ENCODE results near the gene UCP3.
"Not testable (repeated sequence)": the region's sequence is repeated elsewhere in the genome, so short reads cannot be mapped to it uniquely, and the experiment has no call there.

Gene UCP3

DNA sequence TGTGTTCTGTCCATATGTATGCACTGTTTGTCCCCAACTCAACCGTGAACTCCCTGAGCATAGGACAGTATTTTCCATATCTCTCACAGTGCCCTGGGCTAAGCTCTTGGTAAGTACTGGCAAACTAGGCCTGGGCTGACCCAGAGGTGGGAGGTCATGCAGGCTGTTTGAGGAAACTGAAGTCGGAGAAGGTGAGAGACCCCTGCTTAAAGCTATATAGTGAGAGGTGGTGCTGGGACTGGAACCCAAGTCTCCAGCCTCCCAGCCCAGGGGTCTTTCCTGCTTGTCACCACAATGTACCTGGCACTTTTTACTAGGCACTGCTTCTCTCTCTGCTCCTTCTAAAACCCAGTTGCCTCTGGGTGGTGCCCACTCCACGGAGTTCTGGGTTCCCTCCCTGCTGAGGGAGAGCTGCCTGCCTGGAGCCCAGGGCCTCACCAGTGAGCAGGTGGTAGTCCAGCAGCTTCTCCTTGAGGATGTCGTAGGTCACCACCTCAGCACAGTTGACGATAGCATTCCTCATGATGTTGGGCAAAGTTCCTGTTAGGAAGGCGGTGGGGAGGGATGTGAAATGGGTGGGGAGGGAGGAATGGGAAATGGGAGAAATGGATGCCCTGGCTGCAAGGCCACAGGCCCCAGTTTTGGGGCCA, 4.7 kb downstream of the UCP3 start:
- no peak overlapping the region for H3K4me3 ChIP-seq (ENCODE audit: low read depth, low read length)
- no peak for DNase-seq (ENCODE audit: low read depth)

- no peak for DNase-seq (ENCODE audit: low read depth)
- H3K4me3 ChIP-seq (ENCODE audit: low read depth, low read length) = no peak overlapping the region
These were observed 6.1 kb downstream of the UCP3 start for GRCh38 chr11:74002832-74003231.

DNA sequence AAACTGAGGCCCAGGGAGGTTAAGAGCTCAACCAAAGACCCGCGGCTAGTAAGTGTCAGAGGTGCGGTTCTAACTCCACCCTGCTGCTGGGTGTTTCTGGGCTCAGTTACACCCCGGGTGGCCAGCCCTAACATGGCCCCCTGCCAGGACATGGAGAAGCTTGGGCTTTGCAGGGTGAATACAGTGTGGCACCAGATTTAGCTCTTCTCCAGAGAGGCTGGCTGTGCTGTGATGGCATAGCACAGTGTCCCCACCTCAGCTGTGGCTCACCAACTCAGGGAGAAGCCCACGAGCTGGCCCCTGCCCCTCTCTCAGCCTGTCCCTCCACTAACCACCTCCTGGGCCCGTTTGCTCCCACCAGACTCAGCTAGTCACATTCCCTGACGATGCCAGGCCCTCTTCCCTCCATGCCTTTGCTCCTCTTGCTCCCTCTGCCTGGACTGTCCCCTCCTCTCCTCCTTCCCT, 7.0 kb downstream of the UCP3 start:
- no peak for DNase-seq (ENCODE audit: low read depth)
- no peak overlapping the region for H3K4me3 ChIP-seq (ENCODE audit: low read depth, low read length)

- DNase-seq (ENCODE audit: low read depth) = no peak
- no peak overlapping the region for H3K4me3 ChIP-seq (ENCODE audit: low read depth, low read length)
These were observed 8.4 kb downstream of the UCP3 start for GRCh38 chr11:74000307-74001133.

GRCh38 chr11:73999581-74000306, 9.1 kb downstream of the UCP3 start:
- no peak for DNase-seq (ENCODE audit: low read depth)
- no peak overlapping the region for H3K4me3 ChIP-seq (ENCODE audit: low read depth, low read length)

DNA sequence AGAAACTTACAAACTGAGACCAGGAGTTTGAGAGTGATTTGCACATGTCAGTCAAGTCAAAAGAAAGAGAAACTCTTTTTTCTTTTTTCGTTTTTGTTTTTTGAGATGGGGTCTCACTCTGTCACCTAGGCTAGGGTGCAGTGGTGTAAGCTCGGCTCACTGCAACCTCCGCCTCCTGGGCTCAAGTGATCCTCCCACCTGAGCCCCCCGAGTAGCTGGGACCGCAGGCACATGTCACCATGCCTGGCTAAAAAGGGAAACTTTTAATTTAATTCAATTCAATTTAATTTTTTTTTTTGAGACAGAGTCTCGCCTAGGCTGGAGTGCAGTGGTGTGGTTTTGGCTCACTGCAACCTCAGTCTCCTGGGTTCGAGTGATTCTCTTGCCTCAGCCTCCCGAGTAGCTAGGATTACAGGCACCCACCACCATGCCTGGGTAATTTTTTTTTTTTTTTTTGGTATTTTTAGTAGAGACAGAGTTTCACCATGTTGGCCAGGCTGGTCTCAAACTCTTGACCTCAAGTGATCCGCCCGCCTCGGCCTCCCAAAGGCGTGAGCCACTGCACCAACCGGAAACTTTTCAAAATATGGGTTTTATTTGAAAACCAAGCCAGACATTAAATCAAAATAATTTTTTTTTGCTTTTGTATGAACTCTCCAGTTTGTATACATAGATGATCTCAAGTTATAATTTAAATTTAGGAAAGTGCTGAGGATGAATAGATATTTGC, 9.9 kb downstream of the UCP3 start:
- no peak overlapping the region for H3K4me3 ChIP-seq (ENCODE audit: low read depth, low read length)
- DNase-seq (ENCODE audit: low read depth) = no peak

GRCh38 chr11:73997120-73997770, 11.6 kb downstream of the UCP3 start:
- no peak for DNase-seq (ENCODE audit: low read depth)
- no peak overlapping the region for H3K4me3 ChIP-seq (ENCODE audit: low read depth, low read length)

- no peak for DNase-seq (ENCODE audit: low read depth)
- H3K4me3 ChIP-seq (ENCODE audit: low read depth, low read length) = no peak overlapping the region
These were observed 12.6 kb downstream of the UCP3 start for GRCh38 chr11:73996161-73996747.

- H3K4me3 ChIP-seq (ENCODE audit: low read depth, low read length) = no peak overlapping the region
- DNase-seq (ENCODE audit: low read depth) = no peak
These were observed 13.2 kb downstream of the UCP3 start for GRCh38 chr11:73995731-73996130.

DNA sequence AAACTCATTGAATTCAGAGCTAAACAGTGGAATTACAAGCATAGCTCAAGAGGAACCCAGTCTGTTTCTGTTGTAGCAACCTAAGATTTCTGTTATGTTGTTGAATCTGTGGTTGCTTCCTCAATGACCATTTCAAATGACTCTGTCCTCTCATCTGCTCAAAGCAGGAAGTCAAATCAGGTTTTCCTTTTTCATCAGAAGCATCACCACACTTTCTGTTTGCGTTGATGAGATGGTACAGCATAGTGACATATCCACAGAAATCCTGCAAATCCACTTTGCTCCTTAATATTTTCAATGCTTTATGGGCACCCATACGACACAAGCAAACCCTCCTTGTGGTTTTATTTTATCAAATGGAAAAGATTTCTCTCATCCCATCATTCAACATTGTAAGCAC, 13.6 kb downstream of the UCP3 start:
- no peak for DNase-seq (ENCODE audit: low read depth)
- no peak overlapping the region for H3K4me3 ChIP-seq (ENCODE audit: low read depth, low read length)

DNA sequence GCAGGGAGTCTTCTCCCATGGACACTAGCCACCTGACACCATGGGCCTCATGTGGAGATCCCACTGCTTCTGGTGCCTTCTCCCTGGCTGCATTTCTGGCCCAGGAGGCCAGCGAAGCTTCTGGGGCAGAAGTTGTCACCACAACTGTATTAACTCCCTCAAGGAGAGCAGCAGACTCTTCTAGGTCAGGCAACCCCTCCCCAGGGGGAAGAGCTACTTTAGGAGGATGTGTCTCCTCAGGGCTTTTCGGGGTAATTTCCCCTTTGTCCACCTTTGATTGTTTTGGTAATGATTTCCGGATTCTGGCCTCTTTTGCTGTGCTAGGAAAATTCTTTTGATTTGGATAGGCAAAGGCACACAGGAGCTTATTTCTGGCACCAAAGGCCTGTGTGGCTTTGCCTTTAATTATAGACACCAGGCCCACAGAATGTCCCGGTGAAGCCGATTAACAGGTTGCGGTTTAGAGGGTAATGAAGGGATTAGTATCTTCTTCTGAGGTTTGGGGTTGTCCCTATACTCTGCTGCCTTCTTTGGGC, 17.3 kb downstream of the UCP3 start:
- H3K4me3 ChIP-seq (ENCODE audit: low read depth, low read length) = no peak overlapping the region
- DNase-seq (ENCODE audit: low read depth) = no peak

DNA sequence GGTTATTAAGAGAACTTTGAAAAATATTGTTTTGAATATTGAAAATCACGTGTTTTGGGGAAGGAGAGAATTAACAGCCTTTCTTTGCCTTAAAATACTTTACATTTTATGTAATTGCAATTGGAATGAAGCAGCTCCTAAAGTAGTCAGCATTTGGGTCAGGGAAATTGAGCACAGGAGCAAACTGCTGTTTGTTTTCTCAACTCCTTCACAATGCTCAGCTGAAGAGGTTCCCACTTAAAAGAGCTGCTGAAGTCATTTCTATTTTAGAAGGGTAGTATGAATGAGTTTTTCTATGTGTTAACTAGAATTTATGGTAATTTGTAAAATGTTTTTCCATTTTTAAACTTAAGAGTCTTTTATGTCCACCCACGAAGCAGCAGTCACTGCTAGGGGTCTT, 18.2 kb downstream of the UCP3 start:
- no peak for DNase-seq (ENCODE audit: low read depth)
- no peak overlapping the region for H3K4me3 ChIP-seq (ENCODE audit: low read depth, low read length)

GRCh38 chr11:73989156-73989555, 19.7 kb downstream of the UCP3 start:
- no peak for DNase-seq (ENCODE audit: low read depth)
- no peak overlapping the region for H3K4me3 ChIP-seq (ENCODE audit: low read depth, low read length)

DNA sequence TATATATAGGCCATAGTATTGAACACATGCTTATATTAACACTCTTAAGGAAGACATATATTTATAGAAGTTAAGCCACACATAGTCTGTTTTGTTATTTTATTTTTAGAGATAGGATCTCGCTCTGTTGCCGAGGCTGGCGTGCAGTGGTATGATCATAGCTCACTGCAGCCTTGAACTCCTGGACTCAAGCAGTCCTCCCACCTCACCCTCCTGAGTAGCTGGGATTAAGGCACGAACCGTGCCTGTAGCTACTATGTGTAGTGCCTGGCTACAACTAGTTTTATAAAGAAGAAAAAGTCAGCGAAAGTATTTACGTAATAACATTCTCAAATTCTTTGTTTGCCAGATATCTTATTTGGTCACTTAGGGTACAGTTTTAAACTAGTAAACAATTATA, 20.7 kb downstream of the UCP3 start:
- H3K4me3 ChIP-seq (ENCODE audit: low read depth, low read length) = no peak overlapping the region
- DNase-seq (ENCODE audit: low read depth) = no peak

GRCh38 chr11:73985661-73986060, 23.2 kb downstream of the UCP3 start:
- DNase-seq (ENCODE audit: low read depth); H3K4me3 ChIP-seq (ENCODE audit: low read depth, low read length): not testable (repeated sequence)

DNA sequence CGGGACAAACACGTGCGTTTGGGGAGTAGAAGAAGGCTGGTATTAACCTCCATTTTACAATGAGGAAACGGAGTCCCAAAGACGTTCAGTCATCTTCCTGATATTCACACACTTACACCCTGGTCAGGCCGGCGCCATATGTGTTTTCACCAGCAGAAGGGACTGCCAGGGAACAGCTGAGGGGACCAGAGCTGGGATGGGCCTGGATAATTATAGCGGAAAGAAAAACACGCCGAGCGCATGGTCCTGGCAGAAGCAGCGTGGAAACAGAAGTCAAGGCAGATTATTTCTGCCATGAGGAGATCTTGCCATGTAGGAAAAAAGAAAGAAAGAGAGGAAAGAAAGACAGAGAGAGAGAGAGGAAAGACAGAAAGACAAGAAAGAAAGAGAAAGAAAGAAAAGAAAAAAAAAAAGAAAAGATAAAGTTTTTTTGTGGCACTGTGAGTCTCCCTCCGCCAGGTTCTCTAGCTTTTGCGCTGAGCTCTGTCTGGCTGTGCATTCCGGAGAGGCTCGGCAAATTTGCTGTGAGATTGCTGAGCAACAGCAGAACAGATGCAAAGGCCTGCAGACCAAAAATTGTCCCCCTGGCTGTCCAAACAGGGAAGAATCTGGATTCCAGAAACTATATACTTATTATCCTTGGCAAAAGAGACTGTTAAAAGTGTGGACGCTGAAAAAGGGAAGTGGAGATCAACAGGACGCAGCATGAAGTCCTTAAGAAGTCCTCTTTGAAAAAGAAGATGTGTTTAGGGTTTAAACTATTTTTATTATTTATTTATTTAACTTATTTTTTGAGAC, 24.9 kb downstream of the UCP3 start:
- H3K4me3 ChIP-seq (ENCODE audit: low read depth, low read length) = peak overlapping the region; percentile 70
- no peak for DNase-seq (ENCODE audit: low read depth)

GRCh38 chr11:73982990-73983740, 25.7 kb downstream of the UCP3 start:
- peak; percentile 43 for DNase-seq (ENCODE audit: low read depth)
- H3K4me3 ChIP-seq (ENCODE audit: low read depth, low read length) = peak overlapping the region; percentile 70

Data from skeletal muscle cell (primary cell).